Upper lobe of right lung (tissue), 1 donor: ENCODE measurements around the gene KCNJ11. TPM values are rescaled to one million over a fixed set of nuclear protein-coding genes. Genes with fewer than 3 reads are reported as not detected.

Source experiments
- ATAC-seq: fragments of 200-7000 bp; cut with Tn5 transposase; one replicate; pipeline ENCODE4 v1.9.1; 2020; ENCODE audit warnings: mild to moderate bottlenecking, moderate library complexity
- DNase-seq: peaks from one replicate; pipeline ENCODE4 v3.0.0-alpha.2; 2020
- H3K27ac ChIP-seq: fragments of 200-600 bp; one replicate; pipeline ENCODE4 v1.8.0; 2022
- H3K27me3 ChIP-seq: fragments of 200-600 bp; one replicate; pipeline ENCODE4 v1.8.0; 2022; ENCODE audit warnings: mild to moderate bottlenecking
- H3K36me3 ChIP-seq: fragments of 200-600 bp; one replicate; pipeline ENCODE4 v1.8.0; 2022
- H3K4me1 ChIP-seq: fragments of 200-600 bp; one replicate; pipeline ENCODE4 v1.8.0; 2022
- H3K4me3 ChIP-seq: fragments of 200-600 bp; one replicate; pipeline ENCODE4 v1.8.0; 2022; ENCODE audit warnings: mild to moderate bottlenecking
- H3K9me3 ChIP-seq: fragments of 200-600 bp; one replicate; pipeline ENCODE4 v1.8.0; 2022
- CTCF ChIP-seq: fragments of 200-600 bp; IDR thresholded peaks from one replicate; pipeline ENCODE4 v1.8.0; 2022; ENCODE audit warnings: antibody characterized with exemption
- intact Hi-C: fragments of 100-400 bp; cut with DNase I; formaldehyde crosslinking; loops from one replicate; pipeline ENCODE4 v1.11.0; 2022
- total RNA-seq: library from RNA; stranded (reverse); fragmentation: NEBNext Ultra II Directional; extraction: Animal tissue kit (Norgen Biotek cat#: 25700); gene quantifications from one replicate; pipeline ENCODE4 v1.2.1, GENCODE V29; 2021
- donor health status: DM: no; HTN: yes; CAD: no; lungs with severe emphysema.

The KCNJ11 gene
- total RNA-seq, 1 donor from 2014 or later: 6.3 TPM

- Histone ChIP-seq H3K4me3 (no peak overlapping the region), H3K27ac (no peak overlapping the region), H3K27me3 (no peaks in the 10 kb centered on the region), H3K4me1 (no peaks in the 10 kb centered on the region), H3K9me3 (no peaks in the 10 kb centered on the region), H3K36me3 (no peaks in the 10 kb centered on the region)
- ATAC-seq (no peak), DNase-seq (no peak)
- TF ChIP-seq CTCF: no peak
- intact Hi-C loops: no loop called here
Observed at GRCh38 chr11:17399236-17399635, 10.8 kb upstream of the KCNJ11 start.

GRCh38 chr11:17397311-17398002 is 9.0 kb upstream of the KCNJ11 start:
- intact Hi-C loops: no loop called here
- Histone ChIP-seq H3K4me1 (no peaks in the 10 kb centered on the region), H3K36me3 (no peaks in the 10 kb centered on the region), H3K9me3 (no peaks in the 10 kb centered on the region), H3K4me3 (no peak overlapping the region), H3K27ac (no peak overlapping the region), H3K27me3 (no peaks in the 10 kb centered on the region)
- no peak for DNase-seq
- ATAC-seq: no peak
- TF ChIP-seq CTCF: no peak

- H3K27ac ChIP-seq: no peak overlapping the region
- intact Hi-C loops: no loop called here
- DNase-seq: no peak
Observed at GRCh38 chr11:17396598-17397310, 8.3 kb upstream of the KCNJ11 start.

GRCh38 chr11:17395978-17396377 is 7.5 kb upstream of the KCNJ11 start:
- H3K4me3 ChIP-seq: no peak overlapping the region
- intact Hi-C loops: no loop called here
- DNase-seq: no peak
- H3K27ac ChIP-seq: no peak overlapping the region
- no peaks in the 10 kb centered on the region for H3K9me3 ChIP-seq
- H3K27me3 ChIP-seq: no peaks in the 10 kb centered on the region
- no peak for ATAC-seq
- no peaks in the 10 kb centered on the region for H3K4me1 ChIP-seq
- no peak for TF ChIP-seq CTCF
- no peaks in the 10 kb centered on the region for H3K36me3 ChIP-seq

More at GRCh38 chr11:17396598-17397310, 8.3 kb upstream of the KCNJ11 start:
- Histone ChIP-seq H3K36me3 (no peaks in the 10 kb centered on the region), H3K9me3 (no peaks in the 10 kb centered on the region), H3K27me3 (no peaks in the 10 kb centered on the region), H3K4me1 (no peaks in the 10 kb centered on the region), H3K4me3 (no peak overlapping the region)
- no peak for TF ChIP-seq CTCF
- no peak for ATAC-seq

GRCh38 chr11:17395554-17395961 is 7.1 kb upstream of the KCNJ11 start:
- intact Hi-C loops: no loop called here
- Histone ChIP-seq H3K27ac (no peak overlapping the region), H3K9me3 (no peaks in the 10 kb centered on the region), H3K27me3 (no peaks in the 10 kb centered on the region), H3K4me1 (no peaks in the 10 kb centered on the region), H3K36me3 (no peaks in the 10 kb centered on the region), H3K4me3 (no peak overlapping the region)
- ATAC-seq: no peak
- TF ChIP-seq CTCF: no peak
- DNase-seq: no peak
